Activated T-cell treated with anti-CD3 and anti-CD28 coated beads, Interleukin-2, amount 50 U/mL, for 72 hours (primary cell): Measurements from ENCODE around the gene EOMES. TPM values are rescaled to one million over a fixed set of nuclear protein-coding genes. Genes with fewer than 3 reads are reported as not detected.
A peak's percentile ranks its signal among the peaks of the same experiment; 100 is the strongest.

Source experiments
- ATAC-seq, 2 donors: fragments of 150-1000 bp; cut with Tn5 transposase; replicated peaks in 1 of 2; 2 replicates each; pipeline ENCODE4 v1.10.0; 2021; ENCODE audit warnings: moderate library complexity in 2 of 2, mild to moderate bottlenecking in 1 of 2
- DNase-seq, 2 donors: peaks; one replicate each; pipeline ENCODE4 v3.0.0; 2021 to 2022; ENCODE audit warnings: mixed read lengths in 1 of 2
- H3K27ac Mint-ChIP-seq: one replicate; pipeline ENCODE4 v1.8.0; 2022; ENCODE audit warnings: mild to moderate bottlenecking, moderate library complexity, mixed read lengths
- H3K27me3 Mint-ChIP-seq: one replicate; pipeline ENCODE4 v1.8.0; 2022; ENCODE audit warnings: low read depth, mixed read lengths
- H3K36me3 Mint-ChIP-seq, 2 donors: one replicate each; pipeline ENCODE4 v1.8.0; 2022; ENCODE audit warnings: mixed read lengths in 2 of 2, mild to moderate bottlenecking in 1 of 2; ENCODE audit not compliant: insufficient read depth in 2 of 2
- H3K4me1 Mint-ChIP-seq: one replicate; pipeline ENCODE4 v1.8.0; 2022; ENCODE audit warnings: low read depth, mixed read lengths
- H3K4me3 Mint-ChIP-seq, 2 donors: one replicate each; pipeline ENCODE4 v1.8.0; 2022; ENCODE audit warnings: mild to moderate bottlenecking in 2 of 2, mixed read lengths in 2 of 2, moderate library complexity in 2 of 2
- H3K9me3 Mint-ChIP-seq, 2 donors: one replicate each; pipeline ENCODE4 v1.8.0; 2022; ENCODE audit warnings: mixed read lengths in 2 of 2
- total RNA-seq, 2 donors: library from RNA; stranded (reverse); gene quantifications; one replicate each; pipeline ENCODE4 v1.2.3, GENCODE V29; 2022

EOMES gene
- total RNA-seq, 2 donors from 2014 or later = 1.2 to 7.2 TPM

- H3K4me3 Mint-ChIP-seq = peak overlapping the region in 1 of 2 donors; percentile 41
- H3K36me3 Mint-ChIP-seq = peaks cover 3 to 6% of the 10 kb centered on the region in 2 donors
- H3K4me1 Mint-ChIP-seq = peaks cover 35% of the 10 kb centered on the region
- no peaks in the 10 kb centered on the region for H3K9me3 Mint-ChIP-seq
- peak overlapping the region; percentile 90 for H3K27ac Mint-ChIP-seq
- DNase-seq (no peak), ATAC-seq (no peak)
- peaks cover 92% of the 10 kb centered on the region for H3K27me3 Mint-ChIP-seq
Observed at GRCh38 chr3:27716309-27716708, 5.8 kb downstream of the EOMES start.

- peaks cover 32% of the 10 kb centered on the region for H3K4me1 Mint-ChIP-seq
- DNase-seq (no peak), ATAC-seq (no peak)
- H3K27ac Mint-ChIP-seq = peak overlapping the region; percentile 90
- peaks cover 88% of the 10 kb centered on the region for H3K27me3 Mint-ChIP-seq
- H3K4me3 Mint-ChIP-seq = peak overlapping the region; percentile 21 to 41
- H3K36me3 Mint-ChIP-seq = peaks cover 2 to 6% of the 10 kb centered on the region in 2 donors
- H3K9me3 Mint-ChIP-seq = no peaks in the 10 kb centered on the region
Observed at GRCh38 chr3:27715863-27716262, 6.3 kb downstream of the EOMES start.

GRCh38 chr3:27715454-27715806, 6.7 kb downstream of the EOMES start:
- no peak overlapping the region for H3K27ac Mint-ChIP-seq
- H3K27me3 Mint-ChIP-seq = peaks cover 84% of the 10 kb centered on the region
- peaks cover 30% of the 10 kb centered on the region for H3K4me1 Mint-ChIP-seq
- H3K9me3 Mint-ChIP-seq = no peaks in the 10 kb centered on the region
- DNase-seq (no peak), ATAC-seq (no peak)
- H3K4me3 Mint-ChIP-seq = peak overlapping the region; percentile 94 to 96
- H3K36me3 Mint-ChIP-seq = peaks cover 1 to 6% of the 10 kb centered on the region in 2 donors

- Mint-ChIP-seq H3K4me3 (peak overlapping the region; percentile 94 to 96), H3K27ac (peak overlapping the region; percentile 92), H3K9me3 (no peaks in the 10 kb centered on the region), H3K27me3 (peaks cover 78% of the 10 kb centered on the region), H3K4me1 (peaks cover 30% of the 10 kb centered on the region), H3K36me3 (peaks cover 1 to 6% of the 10 kb centered on the region in 2 donors)
- ATAC-seq (peak; percentile 20 to 23), DNase-seq (peak in 1 of 2 donors; percentile 42)
Observed at GRCh38 chr3:27714692-27715453, 7.2 kb downstream of the EOMES start.

- no peaks in the 10 kb centered on the region for H3K9me3 Mint-ChIP-seq
- H3K27me3 Mint-ChIP-seq = peaks cover 71% of the 10 kb centered on the region
- peaks cover 30% of the 10 kb centered on the region for H3K4me1 Mint-ChIP-seq
- H3K36me3 Mint-ChIP-seq = peaks cover 1 to 6% of the 10 kb centered on the region in 2 donors
- ATAC-seq (no peak), DNase-seq (no peak)
- H3K27ac Mint-ChIP-seq = peak overlapping the region; percentile 92
- H3K4me3 Mint-ChIP-seq = peak overlapping the region; percentile 94 to 96
Observed at GRCh38 chr3:27714146-27714526, 8.0 kb downstream of the EOMES start.

- H3K27me3 Mint-ChIP-seq = peaks cover 65% of the 10 kb centered on the region
- no peak for ATAC-seq
- no peaks in the 10 kb centered on the region for H3K9me3 Mint-ChIP-seq
- H3K4me1 Mint-ChIP-seq = peaks cover 30% of the 10 kb centered on the region
- peak overlapping the region; percentile 94 to 96 for H3K4me3 Mint-ChIP-seq
- DNase-seq = no peak
- H3K36me3 Mint-ChIP-seq = peaks cover 1 to 6% of the 10 kb centered on the region in 2 donors
- H3K27ac Mint-ChIP-seq = peak overlapping the region; percentile 92
Observed at GRCh38 chr3:27713435-27714145, 8.5 kb downstream of the EOMES start.

- Mint-ChIP-seq H3K4me3 (peak overlapping the region; percentile 94 to 96), H3K27me3 (peaks cover 60% of the 10 kb centered on the region), H3K27ac (peak overlapping the region; percentile 88), H3K9me3 (no peaks in the 10 kb centered on the region), H3K4me1 (peaks cover 30% of the 10 kb centered on the region), H3K36me3 (peaks cover 1 to 6% of the 10 kb centered on the region in 2 donors)
- no peak for DNase-seq
- ATAC-seq = no peak
Observed at GRCh38 chr3:27713078-27713423, 9.1 kb downstream of the EOMES start.

GRCh38 chr3:27712136-27713077, 9.7 kb downstream of the EOMES start:
- ATAC-seq (peak; percentile 93 to 94), DNase-seq (peak; percentile 82 to 85)
- H3K9me3 Mint-ChIP-seq = no peaks in the 10 kb centered on the region
- H3K4me3 Mint-ChIP-seq = peak overlapping the region; percentile 94 to 96
- H3K36me3 Mint-ChIP-seq = peaks cover 1 to 6% of the 10 kb centered on the region in 2 donors
- H3K27ac Mint-ChIP-seq = peak overlapping the region; percentile 88
- peaks cover 30% of the 10 kb centered on the region for H3K4me1 Mint-ChIP-seq
- peaks cover 53% of the 10 kb centered on the region for H3K27me3 Mint-ChIP-seq

GRCh38 chr3:27708250-27708649, 13.9 kb downstream of the EOMES start:
- no peak for DNase-seq
- Mint-ChIP-seq H3K4me3 (no peak overlapping the region), H3K36me3 (peaks cover 1 to 6% of the 10 kb centered on the region in 2 donors), H3K9me3 (no peaks in the 10 kb centered on the region), H3K4me1 (peaks cover 11% of the 10 kb centered on the region), H3K27me3 (peaks cover 14% of the 10 kb centered on the region), H3K27ac (no peak overlapping the region)
- ATAC-seq = no peak

- no peaks in the 10 kb centered on the region for H3K27me3 Mint-ChIP-seq
- H3K27ac Mint-ChIP-seq = no peak overlapping the region
- H3K9me3 Mint-ChIP-seq = peaks cover 0 to 3% of the 10 kb centered on the region in 2 donors
- ATAC-seq (no peak), DNase-seq (no peak)
- no peaks in the 10 kb centered on the region for H3K4me1 Mint-ChIP-seq
- no peak overlapping the region for H3K4me3 Mint-ChIP-seq
- H3K36me3 Mint-ChIP-seq = peaks cover 0 to 2% of the 10 kb centered on the region in 2 donors
Observed at GRCh38 chr3:27699067-27699466, 23.1 kb downstream of the EOMES start.

- no peak overlapping the region for H3K27ac Mint-ChIP-seq
- ATAC-seq = no peak
- H3K27me3 Mint-ChIP-seq = no peaks in the 10 kb centered on the region
- DNase-seq = no peak
- peaks cover 0 to 2% of the 10 kb centered on the region in 2 donors for H3K36me3 Mint-ChIP-seq
- H3K9me3 Mint-ChIP-seq = peaks cover 0 to 8% of the 10 kb centered on the region in 2 donors
- H3K4me1 Mint-ChIP-seq = no peaks in the 10 kb centered on the region
- no peak overlapping the region for H3K4me3 Mint-ChIP-seq
Observed at GRCh38 chr3:27696906-27697305, 25.2 kb downstream of the EOMES start.

GRCh38 chr3:27695636-27696035, 26.5 kb downstream of the EOMES start:
- DNase-seq (no peak), ATAC-seq (no peak)
- Mint-ChIP-seq H3K27me3 (no peaks in the 10 kb centered on the region), H3K27ac (no peak overlapping the region), H3K4me3 (no peak overlapping the region), H3K36me3 (peaks cover 4 to 6% of the 10 kb centered on the region in 2 donors), H3K4me1 (no peaks in the 10 kb centered on the region), H3K9me3 (peaks cover 4 to 12% of the 10 kb centered on the region in 2 donors)
